CD4-positive, alpha-beta T cell treated with Interleukin-4 for 1 hour (primary cell): ENCODE results near the gene SP1.

Source experiments
- DNase-seq, 2 donors: peaks; one replicate each; pipeline ENCODE4 v3.0.0-alpha.2; 2020 to 2022

Gene SP1

GRCh38 chr12:53452159-53453077 is 72.4 kb downstream of the SP1 start:
- DNase-seq: peak; percentile 76 to 86

GRCh38 chr12:53453953-53454640 is 74.1 kb downstream of the SP1 start:
- DNase-seq: no peak

GRCh38 chr12:53454707-53455106 is 74.7 kb downstream of the SP1 start:
- DNase-seq: no peak

GRCh38 chr12:53456654-53457366 is 76.8 kb downstream of the SP1 start:
- DNase-seq: no peak

- DNase-seq: no peak
Measured at GRCh38 chr12:53459097-53459496, 79.1 kb downstream of the SP1 start.

- no peak for DNase-seq
Measured at GRCh38 chr12:53461059-53461458, 81.1 kb downstream of the SP1 start.

- DNase-seq: no peak
Measured at GRCh38 chr12:53461591-53461990, 81.6 kb downstream of the SP1 start.

- DNase-seq: no peak
Measured at GRCh38 chr12:53462935-53463334, 83.0 kb downstream of the SP1 start.

GRCh38 chr12:53463802-53464560 is 84.0 kb downstream of the SP1 start:
- no peak for DNase-seq

GRCh38 chr12:53464685-53465418 is 84.9 kb downstream of the SP1 start:
- DNase-seq: no peak

- DNase-seq: no peak
Measured at GRCh38 chr12:53465679-53466078, 85.7 kb downstream of the SP1 start.
